GM18517 (cell line): ENCODE results near the gene AGAP1.
"Not testable (repeated sequence)": the region's sequence is repeated elsewhere in the genome, so short reads cannot be mapped to it uniquely, and the experiment has no call there.

Experiments
- ATAC-seq: cut with Tn5 transposase; IDR thresholded peaks from one replicate; pipeline ENCODE4 v1.9.1; 2021; ENCODE audit warnings: mild to moderate bottlenecking, moderate library complexity; ENCODE audit not compliant: unreplicated experiment

AGAP1 gene

GRCh38 chr2:235749771-235750160 lies 255.9 kb downstream of the AGAP1 start:
- no peak for ATAC-seq

GRCh38 chr2:235752846-235753245 lies 259.0 kb downstream of the AGAP1 start:
- ATAC-seq, result no peak

GRCh38 chr2:235754357-235755207 lies 260.7 kb downstream of the AGAP1 start:
- no peak for ATAC-seq

- no peak for ATAC-seq
These were observed 262.6 kb downstream of the AGAP1 start for GRCh38 chr2:235756491-235756890.

- ATAC-seq, result no peak
These were observed 263.4 kb downstream of the AGAP1 start for GRCh38 chr2:235757212-235757611.

- ATAC-seq, result no peak
These were observed 263.8 kb downstream of the AGAP1 start for GRCh38 chr2:235757640-235758039.

- no peak for ATAC-seq
These were observed 269.2 kb downstream of the AGAP1 start for GRCh38 chr2:235762832-235763598.

GRCh38 chr2:235763816-235764215 lies 270.0 kb downstream of the AGAP1 start:
- no peak for ATAC-seq

GRCh38 chr2:235764478-235764877 lies 270.6 kb downstream of the AGAP1 start:
- not testable (repeated sequence) for ATAC-seq

- ATAC-seq, result no peak
These were observed 271.5 kb downstream of the AGAP1 start for GRCh38 chr2:235765181-235765820.

GRCh38 chr2:235766278-235766677 lies 272.4 kb downstream of the AGAP1 start:
- peak; percentile 56 for ATAC-seq

- no peak for ATAC-seq
These were observed 274.8 kb downstream of the AGAP1 start for GRCh38 chr2:235768606-235769005.

GRCh38 chr2:235769046-235769445 lies 275.2 kb downstream of the AGAP1 start:
- no peak for ATAC-seq

GRCh38 chr2:235770909-235771820 lies 277.3 kb downstream of the AGAP1 start:
- no peak for ATAC-seq

- ATAC-seq, result no peak
These were observed 279.5 kb downstream of the AGAP1 start for GRCh38 chr2:235773188-235773928.

GRCh38 chr2:235774153-235774870 lies 280.5 kb downstream of the AGAP1 start:
- ATAC-seq, result no peak

- no peak for ATAC-seq
These were observed 282.7 kb downstream of the AGAP1 start for GRCh38 chr2:235776531-235776930.

GRCh38 chr2:235779444-235779896 lies 285.6 kb downstream of the AGAP1 start:
- ATAC-seq, result no peak

- no peak for ATAC-seq
These were observed 286.6 kb downstream of the AGAP1 start for GRCh38 chr2:235780401-235780800.
